IMR-90 (cell line): ENCODE data around the gene KLC1. TPM values are rescaled to one million over a fixed set of nuclear protein-coding genes. Genes with fewer than 3 reads are reported as not detected.

ENCODE experiments used
- ATAC-seq: fragments of 200-7000 bp; cut with Tn5 transposase; 2 replicates; pipeline ENCODE4 v1.9.1; 2020; ENCODE audit warnings: low read depth, mild to moderate bottlenecking, moderate library complexity
- BruUV-seq: library from RNA; stranded (reverse); fragments of 400-500 nt; replicated peaks from 2 replicates; lab custom pipeline; 2021; lab: Mats Ljungman, UMichigan
- CTCF ChIA-PET: fragments of 300-600 bp; formaldehyde crosslinking; extraction: SDS; loops from one replicate; lab custom pipeline; 2021; ENCODE audit warnings: antibody characterized with exemption; lab: Yijun Ruan, JAX
- POLR2A ChIA-PET: fragments of 300-600 bp; sonication (Branson Sonifier 250); formaldehyde crosslinking; loops from one replicate; lab custom pipeline; 2022; ENCODE audit warnings: antibody characterized with exemption; ENCODE audit not compliant: unreplicated experiment; lab: Charles Lee
- DNase-seq: peaks from one replicate; pipeline ENCODE4 v3.0.0; 2013
- H2AFZ ChIP-seq: replicated peaks from 2 replicates; pipeline ENCODE3; 2013; ENCODE audit warnings: low read length, mild to moderate bottlenecking; ENCODE audit not compliant: poor library complexity
- H2AK5ac ChIP-seq: 2 replicates; pipeline ENCODE4 v1.6.1; 2013; ENCODE audit warnings: low read depth, low read length, inconsistent platforms
- H2AK9ac ChIP-seq: replicated peaks from 2 replicates; pipeline ENCODE3; 2013; ENCODE audit warnings: mild to moderate bottlenecking, low read depth, low read length, moderate library complexity; ENCODE audit not compliant: poor library complexity
- H2BK120ac ChIP-seq: 2 replicates; pipeline ENCODE4 v1.6.1; 2013; ENCODE audit warnings: low read depth, low read length, inconsistent platforms
- H2BK15ac ChIP-seq: 3 replicates; pipeline ENCODE4 v1.6.1; 2013; ENCODE audit warnings: low read depth, low read length, inconsistent platforms
- H2BK20ac ChIP-seq: 2 replicates; pipeline ENCODE4 v1.6.1; 2013; ENCODE audit warnings: low read depth, mild to moderate bottlenecking, inconsistent platforms, low read length, moderate library complexity
- H2BK5ac ChIP-seq: 2 replicates; pipeline ENCODE4 v1.6.1; 2013; ENCODE audit warnings: mild to moderate bottlenecking, low read depth, low read length, inconsistent platforms; ENCODE audit not compliant: poor library complexity, severe bottlenecking
- H3K14ac ChIP-seq: replicated peaks from 2 replicates; pipeline ENCODE4 v1.6.1; 2013; ENCODE audit warnings: low read depth, low read length, inconsistent platforms
- H3K18ac ChIP-seq: 2 replicates; pipeline ENCODE4 v1.6.1; 2013; ENCODE audit warnings: low read depth, low read length, control low read depth
- H3K23ac ChIP-seq: 2 replicates; pipeline ENCODE4 v1.6.1; 2013; ENCODE audit warnings: low read depth, low read length, inconsistent platforms
- H3K27ac ChIP-seq: 2 replicates; pipeline ENCODE4 v1.5.1; 2013; ENCODE audit warnings: mild to moderate bottlenecking, control low read depth, low read length; ENCODE audit not compliant: insufficient read depth
- H3K27me3 ChIP-seq: 2 replicates; pipeline ENCODE4 v1.6.1; 2013; ENCODE audit warnings: low read length; ENCODE audit not compliant: control insufficient read depth, insufficient read depth
- H3K36me3 ChIP-seq: 2 replicates; pipeline ENCODE4 v1.6.1; 2013; ENCODE audit warnings: low read length, mixed read lengths; ENCODE audit not compliant: control insufficient read depth, insufficient read depth
- H3K4ac ChIP-seq: 2 replicates; pipeline ENCODE4 v1.6.1; 2013; ENCODE audit warnings: low read depth, low read length, inconsistent platforms
- H3K4me1 ChIP-seq: 2 replicates; pipeline ENCODE4 v1.6.1; 2013; ENCODE audit warnings: low read length, mixed read lengths; ENCODE audit not compliant: control insufficient read depth, insufficient read depth
- H3K4me2 ChIP-seq: 2 replicates; pipeline ENCODE4 v1.6.1; 2013; ENCODE audit warnings: low read depth, mild to moderate bottlenecking, control low read depth, low read length, moderate library complexity
- H3K4me3 ChIP-seq: 2 replicates; pipeline ENCODE4 v1.5.1; 2013; ENCODE audit warnings: low read depth, mild to moderate bottlenecking, control low read depth, low read length, moderate library complexity; ENCODE audit not compliant: insufficient read depth
- H3K56ac ChIP-seq: 2 replicates; pipeline ENCODE4 v1.6.1; 2013; ENCODE audit warnings: low read length, inconsistent platforms; ENCODE audit not compliant: insufficient read depth; ENCODE audit errors: extremely low read depth
- H3K79me1 ChIP-seq, 2 experiments: 2 replicates each; pipeline ENCODE4 v1.6.1; 2013; ENCODE audit warnings: low read length in 2 of 2, inconsistent platforms in 1 of 2, low read depth in 1 of 2
- H3K9ac ChIP-seq: 2 replicates; pipeline ENCODE4 v1.6.1; 2013; ENCODE audit warnings: low read depth, low read length, control low read depth
- H3K9me1 ChIP-seq: 2 replicates; pipeline ENCODE4 v1.6.1; 2013; ENCODE audit warnings: low read length, inconsistent platforms; ENCODE audit not compliant: insufficient read depth
- H3K9me3 ChIP-seq: 2 replicates; pipeline ENCODE4 v1.6.1; 2013; ENCODE audit warnings: low read length; ENCODE audit not compliant: control insufficient read depth, insufficient read depth
- H4K20me1 ChIP-seq: 2 replicates; pipeline ENCODE4 v1.6.1; 2013; ENCODE audit warnings: low read length, inconsistent platforms; ENCODE audit not compliant: insufficient read depth
- H4K5ac ChIP-seq: 2 replicates; pipeline ENCODE4 v1.6.1; 2013; ENCODE audit warnings: mild to moderate bottlenecking, low read depth, low read length, control low read depth
- H4K8ac ChIP-seq, 2 experiments: 2 replicates each; pipeline ENCODE4 v1.6.1; 2013; ENCODE audit warnings: low read depth in 2 of 2, low read length in 2 of 2, control low read depth in 1 of 2, inconsistent platforms in 1 of 2
- H4K91ac ChIP-seq: 2 replicates; pipeline ENCODE4 v1.6.1; 2013; ENCODE audit warnings: low read depth, low read length, inconsistent platforms; ENCODE audit not compliant: insufficient read depth
- CEBPB ChIP-seq: IDR thresholded peaks from 2 replicates; pipeline ENCODE4 v1.6.1; 2012; ENCODE audit warnings: low read depth, low read length, improper control_type of control experiment
- ELK1 ChIP-seq: fragments of 150-350 bp; IDR thresholded peaks from 2 replicates; pipeline ENCODE4 v1.6.1; 2016; ENCODE audit warnings: low read depth, mild to moderate bottlenecking, low read length, moderate library complexity, borderline replicate concordance
- MXI1 ChIP-seq: IDR thresholded peaks from 2 replicates; pipeline ENCODE4 v1.6.1; 2012; ENCODE audit warnings: low read depth, mild to moderate bottlenecking, low read length, moderate library complexity, borderline replicate concordance
- WGBS, 2 experiments: methylation state at CpG; one replicate each; pipeline versions ENCODE4 v1.1.5 to v1.1.7; 2013; ENCODE audit warnings: missing lambda C conversion rate in 2 of 2; ENCODE audit not compliant: insufficient read length in 1 of 2; ENCODE audit errors: extremely low coverage in 2 of 2; 5-methylcytosine and 5-hydroxymethylcytosine counted together
- dilution Hi-C: fragments of 300-500 bp; cut with HindIII; formaldehyde crosslinking; loops from one replicate; pipeline ENCODE4 v1.14.3; 2018; ENCODE audit warnings: low sequenced_read_pairs; ENCODE audit not compliant: unreplicated experiment
- in situ Hi-C: fragments of 300-500 bp; cut with MboI; formaldehyde crosslinking; loops from 3 replicates; pipeline ENCODE4 v1.14.3; 2019; ENCODE audit warnings: low sequenced_read_pairs, inconsistent platforms, mixed read lengths
- intact Hi-C: fragments of 100-400 bp; cut with micrococcal nuclease; formaldehyde crosslinking; loops from 2 replicates; pipeline ENCODE4 v1.10.0; 2022
- polyA plus RNA-seq, 3 experiments: library from polyadenylated mRNA; depleted of rRNA; stranded (reverse); fragments of >200 nt; gene quantifications; 2 replicates each; pipeline ENCODE4 v1.2.3, GENCODE V29; 2012; ENCODE audit warnings: low replicate concordance in 1 of 3
- total RNA-seq: library from RNA; depleted of rRNA; stranded (reverse); fragments of >200 nt; gene quantifications from 2 replicates; pipeline ENCODE4 v1.2.3, GENCODE V29; 2012

Gene KLC1
- total and polyA plus RNA-seq, 2 of the 4 experiments (the other 2 are of a cell fraction): 101 to 157 TPM

- Histone ChIP-seq H4K8ac (no peak overlapping the region), H3K9ac (no peak overlapping the region), H3K4ac (no peak overlapping the region), H3K18ac (no peak overlapping the region), H2BK20ac (no peak overlapping the region), H3K56ac (no peak overlapping the region), H2BK15ac (no peak overlapping the region), H4K5ac (no peak overlapping the region), H2AFZ (no peak overlapping the region), H3K36me3 (peaks cover 17% of the 10 kb centered on the region), H4K91ac (no peak overlapping the region), H2AK9ac (no peak overlapping the region), H3K4me2 (no peak overlapping the region), H3K14ac (no peak overlapping the region), H3K27ac (no peak overlapping the region), H4K20me1 (no peaks in the 10 kb centered on the region; the same call in 1 of the 2 replicates), H3K4me3 (no peak overlapping the region), H2BK120ac (no peak overlapping the region), H3K9me1 (peaks cover 4% of the 10 kb centered on the region; the same call in 1 of the 2 replicates), H3K79me1 (0 out of 4 replicates have a peak, but pooled peaks cover 0 to 2% of the 10 kb centered on the region in 2 experiments), H3K9me3 (no peaks in the 10 kb centered on the region), H3K4me1 (peaks cover 2% of the 10 kb centered on the region; the same call in 1 of the 2 replicates), H2BK5ac (no peak overlapping the region), H2AK5ac (no peak overlapping the region), H3K27me3 (no peaks in the 10 kb centered on the region), H3K23ac (no peak overlapping the region)
- DNase-seq: no peak
- 80% methylated on average over 8 of the region's 16 CpGs; no CpG with 5 or more reads in 1 of the 2 experiments for WGBS, 2 experiments
- CTCF ChIA-PET: no interaction called here
- in situ Hi-C loops (no loop called here), intact Hi-C loops (no loop called here), dilution Hi-C loops (no loop called here)
- no peak for ATAC-seq
- POLR2A ChIA-PET: no interaction called here
- TF ChIP-seq CEBPB: peak; percentile 76
- TF ChIP-seq ELK1: no peak
- no peak for TF ChIP-seq MXI1
- BruUV-seq: no TSS peak
Observed at GRCh38 chr14:103737432-103738045, 108.5 kb downstream of the KLC1 start.
